ENCODE results near the gene KSR1. TPM values are rescaled to one million over a fixed set of nuclear protein-coding genes. Genes with fewer than 3 reads are reported as not detected.

The KSR1 gene
- total RNA-seq, 6 experiments from 2014 or later, result 5.9 to 12.9 (median 8.7) TPM

GRCh38 chr17:27494192-27495091 lies 38.2 kb downstream of the KSR1 start:
- H3K27ac ChIP-seq, result peak overlapping the region; percentile 78 to 87 (median 79)
- DNase-seq (peak; percentile 89 to 93 (median 90)), ATAC-seq (peak; percentile 90 to 95 (median 90))
- intact Hi-C loops (cut with DNase I), result loop anchor here in 1 of 2 donors (10.0 kb wide), 1 partner anchor 260 kb away; no protein-coding TSS in a partner anchor
- H3K4me3 ChIP-seq, result peak overlapping the region; percentile 12 to 44 (median 44)
- no peaks in the 10 kb centered on the region for H3K36me3 ChIP-seq
- 26% methylated on average over 12 of the region's 19 CpGs for WGBS (ENCODE audit: insufficient coverage, low coverage, low lambda C conversion rate, missing lambda C conversion rate)
- no peaks in the 10 kb centered on the region for H3K9me3 ChIP-seq
- H3K4me1 ChIP-seq, result peaks cover 0 to 33% (median 17%) of the 10 kb centered on the region in 4 donors
- no peaks in the 10 kb centered on the region for H3K27me3 ChIP-seq
- TF ChIP-seq, protein P1, sequence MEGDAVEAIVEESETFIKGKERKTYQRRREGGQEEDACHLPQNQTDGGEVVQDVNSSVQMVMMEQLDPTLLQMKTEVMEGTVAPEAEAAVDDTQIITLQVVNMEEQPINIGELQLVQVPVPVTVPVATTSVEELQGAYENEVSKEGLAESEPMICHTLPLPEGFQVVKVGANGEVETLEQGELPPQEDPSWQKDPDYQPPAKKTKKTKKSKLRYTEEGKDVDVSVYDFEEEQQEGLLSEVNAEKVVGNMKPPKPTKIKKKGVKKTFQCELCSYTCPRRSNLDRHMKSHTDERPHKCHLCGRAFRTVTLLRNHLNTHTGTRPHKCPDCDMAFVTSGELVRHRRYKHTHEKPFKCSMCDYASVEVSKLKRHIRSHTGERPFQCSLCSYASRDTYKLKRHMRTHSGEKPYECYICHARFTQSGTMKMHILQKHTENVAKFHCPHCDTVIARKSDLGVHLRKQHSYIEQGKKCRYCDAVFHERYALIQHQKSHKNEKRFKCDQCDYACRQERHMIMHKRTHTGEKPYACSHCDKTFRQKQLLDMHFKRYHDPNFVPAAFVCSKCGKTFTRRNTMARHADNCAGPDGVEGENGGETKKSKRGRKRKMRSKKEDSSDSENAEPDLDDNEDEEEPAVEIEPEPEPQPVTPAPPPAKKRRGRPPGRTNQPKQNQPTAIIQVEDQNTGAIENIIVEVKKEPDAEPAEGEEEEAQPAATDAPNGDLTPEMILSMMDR (IDR thresholded peaks at IDR 0.05), result peak; percentile 51 to 62 (median 58)
- peak; percentile 74 for TF ChIP-seq POLR2A (IDR thresholded peaks at IDR 0.05)

DNA sequence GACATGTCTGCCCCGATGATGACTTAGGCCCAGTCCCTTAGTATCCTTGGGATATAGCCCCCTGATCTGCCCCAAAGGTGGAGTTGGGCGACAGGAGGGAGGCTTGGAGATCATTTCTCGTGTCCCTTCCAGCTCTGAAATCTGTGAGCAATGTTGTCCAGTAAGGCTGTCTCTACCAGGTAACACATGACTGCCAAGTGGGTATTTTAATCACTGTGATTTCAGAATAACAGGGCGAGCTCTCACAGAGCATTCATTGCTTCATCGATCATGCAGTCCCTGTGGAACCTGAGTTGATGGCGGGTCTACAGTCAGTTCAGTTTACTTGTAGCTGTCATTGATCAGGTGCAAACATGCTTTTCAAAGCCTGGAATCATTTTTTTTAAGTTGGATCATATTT lies 39.2 kb downstream of the KSR1 start:
- intact Hi-C loops (cut with DNase I), result loop anchor here in 1 of 2 donors (10.0 kb wide), 1 partner anchor 261 kb away; no protein-coding TSS in a partner anchor
- H3K4me1 ChIP-seq, result peaks cover 0 to 33% (median 17%) of the 10 kb centered on the region in 4 donors

DNA sequence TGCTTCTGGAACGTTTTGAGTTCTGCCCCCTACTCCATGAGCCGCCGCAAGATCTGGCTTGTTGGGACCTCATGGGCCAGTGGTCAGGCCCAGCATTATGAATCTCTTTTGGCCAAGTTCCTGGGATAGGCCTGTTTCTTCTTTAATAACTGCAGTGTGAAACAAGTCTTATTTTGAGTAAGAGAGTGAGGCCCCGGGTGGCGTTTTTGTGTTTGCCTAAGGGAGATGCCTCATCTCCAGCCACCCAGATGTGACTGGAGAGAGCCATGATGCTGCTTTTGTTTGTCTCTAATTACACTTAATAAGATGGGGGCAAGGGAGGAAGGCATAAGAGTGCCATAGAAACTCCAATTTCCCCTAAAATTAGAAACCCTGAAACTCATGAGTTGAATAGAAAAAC lies 39.8 kb downstream of the KSR1 start:
- intact Hi-C loops (cut with DNase I), result loop anchor here in 1 of 2 donors (10.0 kb wide), 1 partner anchor 261 kb away; no protein-coding TSS in a partner anchor
- Histone ChIP-seq H3K36me3 (no peaks in the 10 kb centered on the region), H3K4me3 (no peak overlapping the region), H3K27me3 (no peaks in the 10 kb centered on the region), H3K9me3 (no peaks in the 10 kb centered on the region), H3K4me1 (peaks cover 0 to 33% (median 17%) of the 10 kb centered on the region in 4 donors), H3K27ac (no peak overlapping the region)
- DNase-seq, result no peak
- ATAC-seq, result no peak
- WGBS (ENCODE audit: insufficient coverage, low coverage, low lambda C conversion rate, missing lambda C conversion rate), result 24% methylated on average over 2 of the region's 5 CpGs
- TF ChIP-seq POLR2A (IDR thresholded peaks at IDR 0.05), result no peak
- TF ChIP-seq, protein P1 (IDR thresholded peaks at IDR 0.05), result no peak

More for the DNA sequence above, 39.2 kb downstream of the KSR1 start:
- ATAC-seq (no peak), DNase-seq (no peak)
- H3K27ac ChIP-seq, result peak overlapping the region in 2 of 3 donors; percentile 78 to 87
- no peaks in the 10 kb centered on the region for H3K36me3 ChIP-seq
- no peak overlapping the region for H3K4me3 ChIP-seq
- WGBS (ENCODE audit: insufficient coverage, low coverage, low lambda C conversion rate, missing lambda C conversion rate), result 83% methylated on average over 5 of the region's 6 CpGs
- H3K9me3 ChIP-seq, result no peaks in the 10 kb centered on the region
- TF ChIP-seq POLR2A (IDR thresholded peaks at IDR 0.05), result no peak
- TF ChIP-seq, protein P1 (IDR thresholded peaks at IDR 0.05), result no peak
- no peaks in the 10 kb centered on the region for H3K27me3 ChIP-seq

DNA sequence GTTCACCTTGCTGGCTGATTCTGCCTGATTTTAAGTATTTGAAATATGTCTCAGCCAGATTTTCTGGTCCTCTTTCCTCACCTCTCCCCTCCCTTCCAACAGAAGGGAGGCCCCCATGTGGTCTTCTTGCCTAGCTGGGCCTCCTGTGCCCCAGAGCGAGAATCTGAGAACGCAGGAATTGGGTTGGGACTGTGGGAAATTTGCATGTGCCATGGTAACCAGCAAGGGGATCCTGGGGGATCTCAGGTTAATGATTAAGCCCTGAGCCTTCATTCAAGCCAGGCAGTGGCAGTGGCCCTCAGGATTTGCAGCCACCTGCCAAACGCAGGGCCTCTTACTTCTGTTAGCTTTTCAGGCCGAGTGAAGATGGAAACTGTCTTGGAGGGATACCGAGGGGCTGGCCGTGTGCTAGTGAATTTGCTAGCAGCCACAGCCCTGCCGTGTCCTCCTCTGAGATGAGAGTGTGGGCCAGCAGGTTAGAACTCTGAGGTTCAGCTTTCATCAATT lies 40.2 kb downstream of the KSR1 start:
- 9% methylated on average over 6 of the region's 7 CpGs for WGBS (ENCODE audit: insufficient coverage, low coverage, low lambda C conversion rate, missing lambda C conversion rate)
- peak in 2 of 3 donors; percentile 37 to 80 for DNase-seq
- Histone ChIP-seq H3K36me3 (no peaks in the 10 kb centered on the region), H3K4me1 (peaks cover 0 to 33% (median 17%) of the 10 kb centered on the region in 4 donors), H3K4me3 (no peak overlapping the region), H3K27ac (no peak overlapping the region), H3K9me3 (no peaks in the 10 kb centered on the region), H3K27me3 (no peaks in the 10 kb centered on the region)
- ATAC-seq, result peak; percentile 60 to 85 (median 68)
- intact Hi-C loops (cut with DNase I), result loop anchor here in 1 of 2 donors (10.0 kb wide), 1 partner anchor 262 kb away; no protein-coding TSS in a partner anchor
- TF ChIP-seq, protein P1 (IDR thresholded peaks at IDR 0.05), result no peak
- TF ChIP-seq POLR2A (IDR thresholded peaks at IDR 0.05), result no peak
